K562 (cell line): Measurements from ENCODE around the gene SCUBE2. TPM values are rescaled to one million over a fixed set of nuclear protein-coding genes. Genes with fewer than 3 reads are reported as not detected.

ENCODE experiments used
- ATAC-seq: fragments of 200-7000 bp; cut with Tn5 transposase; 3 replicates; pipeline ENCODE4 v1.9.1; 2020; ENCODE audit warnings: moderate library complexity
- BruUV-seq: library from RNA; stranded (reverse); fragments of 400-500 nt; replicated peaks from 2 replicates; lab custom pipeline; 2021; lab: Mats Ljungman, UMichigan
- CTCF ChIA-PET: fragments of 300-600 bp; formaldehyde crosslinking; extraction: SDS; loops from one replicate; lab custom pipeline; 2021; ENCODE audit warnings: low intra/inter-chr PET ratio; lab: Yijun Ruan, JAX
- POLR2A ChIA-PET: fragments of 300-600, 350-650 bp; sonication (Branson Sonifier 250); formaldehyde crosslinking; extraction: SDS; loops from one replicate; lab custom pipeline; 2021; ENCODE audit warnings: antibody characterized with exemption, inconsistent platforms; lab: Yijun Ruan, JAX
- DNase-seq, 4 experiments: peaks; one replicate each; pipeline versions ENCODE4 v3.0.0 to v3.0.0-alpha.2; 2011 to 2018; ENCODE audit warnings: low spot score in 3 of 4, mixed read lengths in 3 of 4; ENCODE audit errors: extremely low read depth in 1 of 4
- FAIRE-seq: peaks from 2 replicates; lab custom pipeline; 2011; peaks lifted over from hg19 to GRCh38; lab: Jason Lieb, UNC
- H2AFZ ChIP-seq: 2 replicates; pipeline ENCODE4 v1.6.0; 2011; ENCODE audit warnings: low read depth, low read length, control low read depth, inconsistent platforms
- H3K27ac ChIP-seq: fragments of 200-600 bp; 3 replicates; pipeline ENCODE4 v1.8.0; 2011; ENCODE audit warnings: low read depth, mild to moderate bottlenecking, control low read depth, inconsistent platforms, low read length, moderate library complexity, mixed read lengths; ENCODE audit errors: extremely low read depth
- H3K27me3 ChIP-seq, 2 experiments: fragments of 300-600 bp in 1 of 2; 2 replicates in 1 of 2; 3 replicates in 1 of 2; pipeline versions ENCODE4 v1.6.0 to v1.8.0; 2011; ENCODE audit warnings: inconsistent platforms in 2 of 2, low read length in 2 of 2, mild to moderate bottlenecking in 1 of 2, mixed read lengths in 1 of 2, moderate library complexity in 1 of 2; ENCODE audit not compliant: control insufficient read depth in 2 of 2, insufficient read depth in 2 of 2
- H3K36me3 ChIP-seq: fragments of 300-600 bp; 3 replicates; pipeline ENCODE4 v1.8.0; 2011; ENCODE audit warnings: mild to moderate bottlenecking, low read length, inconsistent platforms; ENCODE audit not compliant: control insufficient read depth, insufficient read depth
- H3K4me1 ChIP-seq, 2 experiments: fragments of 200-600 bp in 1 of 2; replicated peaks in 1 of 2; 2 replicates in 1 of 2; 3 replicates in 1 of 2; pipeline versions ENCODE4 v1.5.1 to v1.8.0; 2011; ENCODE audit warnings: inconsistent platforms in 2 of 2, low read length in 2 of 2, mild to moderate bottlenecking in 1 of 2, mixed read lengths in 1 of 2, moderate library complexity in 1 of 2; ENCODE audit not compliant: control insufficient read depth in 2 of 2, insufficient read depth in 2 of 2
- H3K4me2 ChIP-seq: 2 replicates; pipeline ENCODE4 v1.6.1; 2011; ENCODE audit warnings: low read length, control low read depth, inconsistent platforms, mixed read lengths; ENCODE audit not compliant: insufficient read depth
- H3K4me3 ChIP-seq: fragments of 200-600 bp; sonication (generic), shearing (Covaris generic); 2 replicates; pipeline ENCODE4 v1.5.1; 2016; ENCODE audit warnings: control low read depth, inconsistent platforms
- H3K79me2 ChIP-seq: fragments of 200-600 bp; 3 replicates; pipeline ENCODE4 v1.8.0; 2011; ENCODE audit warnings: low read length, inconsistent platforms; ENCODE audit not compliant: control insufficient read depth, insufficient read depth
- H3K9ac ChIP-seq, 2 experiments: 2 replicates each; pipeline versions ENCODE4 v1.6.0 to v1.6.1; 2011; ENCODE audit warnings: low read depth in 2 of 2, low read length in 2 of 2, control low read depth in 1 of 2, inconsistent platforms in 1 of 2, mild to moderate bottlenecking in 1 of 2, mixed read lengths in 1 of 2; ENCODE audit not compliant: insufficient read depth in 1 of 2
- H3K9me1 ChIP-seq: one replicate; pipeline ENCODE4 v1.6.0; 2011; ENCODE audit warnings: inconsistent platforms, mild to moderate bottlenecking, low read length, moderate library complexity; ENCODE audit not compliant: control insufficient read depth, insufficient read depth
- H3K9me3 ChIP-seq: replicated peaks from 2 replicates; pipeline ENCODE4 v1.5.1; 2011; ENCODE audit warnings: low read depth, low read length, inconsistent platforms; ENCODE audit not compliant: control insufficient read depth, insufficient read depth
- H4K20me1 ChIP-seq: replicated peaks from 2 replicates; pipeline ENCODE4 v1.6.1; 2011; ENCODE audit warnings: low read length, inconsistent platforms, mixed read lengths; ENCODE audit not compliant: control insufficient read depth, insufficient read depth
- ATF1 ChIP-seq, 2 experiments: fragments of 450-650 bp in 1 of 2; IDR thresholded peaks; 2 replicates each; pipeline ENCODE4 v1.6.1; 2016; ENCODE audit warnings: missing compliant biosample characterization in 1 of 2, missing genetic modification characterization in 1 of 2
- CTCF ChIP-seq, 3 experiments: IDR thresholded peaks in 2 of 3; conservative IDR thresholded peaks in 1 of 3; 2 replicates each; pipeline ENCODE4 v1.5.1; 2011 to 2012; ENCODE audit warnings: low read length in 3 of 3, mild to moderate bottlenecking in 3 of 3, control low read depth in 2 of 3, improper control_type of control experiment in 1 of 3, inconsistent platforms in 1 of 3, low read depth in 1 of 3, mixed read lengths in 1 of 3, moderate library complexity in 1 of 3; ENCODE audit not compliant: insufficient read depth in 2 of 3
- CTCFL ChIP-seq: IDR thresholded peaks from 2 replicates; pipeline ENCODE4 v1.6.1; 2011; ENCODE audit warnings: borderline replicate concordance, low read depth, mild to moderate bottlenecking, moderate library complexity, low read length; ENCODE audit not compliant: insufficient read depth, poor library complexity, severe bottlenecking
- DPF2 ChIP-seq: fragments of 450-650 bp; IDR thresholded peaks from 2 replicates; pipeline ENCODE4 v1.6.1; 2016
- FUS ChIP-seq: fragments of 200-400 bp; formaldehyde crosslinking; optimal IDR thresholded peaks from 2 replicates; pipeline ENCODE3; 2017; ENCODE audit warnings: low read depth, low read length
- HIVEP1 ChIP-seq: fragments of 250-450 bp; sonication (Bioruptor Pico); IDR thresholded peaks from 2 replicates; pipeline ENCODE4 v1.4.0; 2020; ENCODE audit warnings: mild to moderate bottlenecking
- KDM1A ChIP-seq, 2 experiments: fragments of 450-650 bp; IDR thresholded peaks; 2 replicates each; pipeline ENCODE4 v1.6.1; 2016; ENCODE audit warnings: mild to moderate bottlenecking in 2 of 2
- KDM2B ChIP-seq: fragments of 250-450 bp; sonication (Bioruptor Pico); IDR thresholded peaks from 2 replicates; pipeline ENCODE4 v1.8.0; 2021; ENCODE audit warnings: mild to moderate bottlenecking, moderate library complexity
- MTF1 ChIP-seq: fragments of 250-450 bp; sonication (Bioruptor Pico); IDR thresholded peaks from 2 replicates; pipeline ENCODE4 v1.9.0; 2021; ENCODE audit warnings: moderate library complexity, mild to moderate bottlenecking, inconsistent platforms, borderline replicate concordance
- NFIC ChIP-seq: fragments of 450-650 bp; IDR thresholded peaks from 2 replicates; pipeline ENCODE4 v1.6.1; 2017; ENCODE audit warnings: mild to moderate bottlenecking, inconsistent platforms
- NRF1 ChIP-seq, 2 experiments: fragments of 450-650 bp; IDR thresholded peaks in 1 of 2; conservative IDR thresholded peaks in 1 of 2; 2 replicates each; pipeline ENCODE4 v1.6.1; 2014; ENCODE audit warnings: mild to moderate bottlenecking in 2 of 2
- POLR2AphosphoS5 ChIP-seq: IDR thresholded peaks from 2 replicates; pipeline ENCODE4 v1.6.1; 2011; ENCODE audit warnings: mild to moderate bottlenecking, low read depth, low read length, moderate library complexity; ENCODE audit not compliant: control insufficient read depth, insufficient read depth
- ZNF124 ChIP-seq: sonication (generic); formaldehyde crosslinking; IDR thresholded peaks from 2 replicates; pipeline ENCODE4 v1.8.1; 2022; ENCODE audit warnings: missing genetic modification reagents
- ZNF436 ChIP-seq: fragments of 250-450, 450-650 bp; sonication (Bioruptor Pico); formaldehyde crosslinking; IDR thresholded peaks from 2 replicates; pipeline ENCODE4 v1.7.0; 2020; ENCODE audit warnings: mild to moderate bottlenecking
- WGBS: fragments of 100-300 bp; shearing (Covaris generic); methylation state at CpG from one replicate; pipeline ENCODE4 v1.1.6; 2016; ENCODE audit warnings: low coverage, mixed read lengths; ENCODE audit not compliant: insufficient coverage; ENCODE audit errors: missing lambda C conversion rate; 5-methylcytosine and 5-hydroxymethylcytosine counted together
- in situ Hi-C: fragments of 300-500 bp; cut with MboI; formaldehyde crosslinking; loops from 4 replicates; pipeline ENCODE4 v1.15.0; 2018; ENCODE audit warnings: inconsistent platforms, mixed read lengths
- intact Hi-C: fragments of 100-400 bp; cut with micrococcal nuclease; formaldehyde crosslinking; loops from 2 replicates; pipeline ENCODE4 v1.14.2; 2022
- polyA plus RNA-seq, 8 experiments: library from polyadenylated mRNA; depleted of rRNA in 4 of 8; stranded (reverse) in 5 of 8; unstranded in 3 of 8; fragments of >200 nt; fragmentation: Nextera tagmentation in 2 of 8; fragmentation: Illumina TruSeq in 1 of 8; extraction: Ambion mirVana in 2 of 8; extraction: Trizol in 1 of 8; gene quantifications; 2 replicates each; pipeline versions ENCODE4 v1.2.1 to v1.2.3, GENCODE V29; 2011 to 2014; ENCODE audit warnings: inconsistent platforms in 1 of 8, missing spikeins in 1 of 8
- total RNA-seq, 7 experiments: library from RNA; depleted of rRNA in 6 of 7; stranded (reverse); fragments of >200 nt in 6 of 7; fragmentation: Illumina TruSeq in 2 of 7; extraction: Trizol in 2 of 7; gene quantifications; 2 replicates each; pipeline versions ENCODE4 v1.2.1 to v1.2.3, GENCODE V29; 2011 to 2021; ENCODE audit warnings: low replicate concordance in 1 of 7

Gene SCUBE2
- total and polyA plus RNA-seq, 9 of the 15 experiments (the other 6 are each of a cell fraction or from before 2014, with no cell fraction given): 0.06 to 0.40 (median 0.07) TPM; not detected in 6

DNA sequence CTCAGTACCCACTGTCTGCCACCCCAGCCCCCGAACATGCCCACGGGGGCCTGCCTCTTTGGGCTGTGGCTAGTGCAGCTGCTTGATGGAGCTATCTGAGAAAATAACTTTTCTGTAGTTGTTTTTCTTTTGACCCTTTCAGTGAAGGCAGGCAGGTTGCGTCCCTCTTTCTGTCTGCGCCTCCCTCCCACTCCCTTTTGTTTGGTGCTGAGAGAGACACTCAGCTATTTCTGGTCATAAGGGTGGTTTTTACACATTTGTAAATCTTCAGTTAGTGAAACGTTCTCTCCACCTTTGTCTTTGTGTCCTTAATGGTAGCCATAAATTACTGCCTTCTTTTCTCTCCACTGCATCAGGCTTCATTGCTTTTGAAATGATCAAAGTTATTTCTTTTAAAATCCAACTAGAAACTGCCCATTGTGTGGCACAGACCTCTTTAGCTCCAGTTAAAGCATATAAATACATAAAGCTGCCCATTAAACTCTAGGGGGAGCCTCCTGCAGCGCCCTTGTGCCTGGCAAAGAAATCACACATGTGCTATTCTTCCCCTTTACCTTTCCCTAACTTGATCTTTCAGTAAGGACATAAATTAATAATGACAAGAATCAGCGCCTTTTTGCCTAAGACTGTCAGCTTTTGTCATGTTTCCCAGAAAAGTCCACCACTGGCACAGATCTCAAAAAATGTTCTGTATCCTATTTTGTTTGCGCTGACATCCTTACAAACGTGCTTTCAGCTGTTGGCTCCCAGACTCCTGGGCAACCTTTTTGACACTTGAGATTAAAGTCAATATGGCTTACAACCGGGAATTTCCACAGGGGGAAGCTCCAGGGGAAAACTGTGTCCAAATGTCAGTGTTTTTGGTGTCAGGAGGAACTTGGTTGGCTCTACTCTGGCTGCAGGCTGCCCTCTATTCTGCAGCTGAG is 1.7 kb upstream of the SCUBE2 start:
- H4K20me1 ChIP-seq: no peaks in the 10 kb centered on the region
- H3K4me3 ChIP-seq: no peak overlapping the region
- H3K36me3 ChIP-seq: no peaks in the 10 kb centered on the region
- peaks cover 0 to 16% of the 10 kb centered on the region in 2 experiments; a peak in 2 of 5 replicates for H3K4me1 ChIP-seq
- no peaks in the 10 kb centered on the region for H3K9me1 ChIP-seq
- 13% methylated on average over 10 of the region's 10 CpGs for WGBS
- POLR2A ChIA-PET: interaction anchor here (0.6 to 1.0 kb wide), 5 partner anchors 11 to 844 kb away, joined by 3 to 6 read pairs (median 4); no protein-coding TSS in a partner anchor
- BruUV-seq: no TSS peak
- intact Hi-C loops: no loop called here
- H3K9ac ChIP-seq: no peak overlapping the region; a peak in 1 of 4 replicates
- no peaks in the 10 kb centered on the region for H3K79me2 ChIP-seq
- FAIRE-seq (no peak), ATAC-seq (no peak), DNase-seq (no peak)
- no peaks in the 10 kb centered on the region for H3K9me3 ChIP-seq
- TF ChIP-seq MTF1: no peak
- no peak for TF ChIP-seq DPF2
- TF ChIP-seq KDM2B (CRISPR knock-in tag): no peak
- no peak for TF ChIP-seq ZNF436 (CRISPR knock-in tag)
- TF ChIP-seq NRF1 (conservative IDR thresholded peaks at IDR 0.05 in 1 of 2, IDR thresholded peaks at IDR 0.05 in 1 of 2): no peak
- TF ChIP-seq POLR2AphosphoS5: no peak
- no peak for TF ChIP-seq ZNF124 (CRISPR knock-in tag)
- TF ChIP-seq FUS: no peak
- TF ChIP-seq HIVEP1 (CRISPR knock-in tag): no peak
- no peak for TF ChIP-seq NFIC
- no peak for TF ChIP-seq ATF1 (CRISPR knock-in tag; IDR thresholded peaks at IDR 0.05)
- no peak for TF ChIP-seq ATF1 (tag; IDR thresholded peaks at IDR 0.05)
- no peak for TF ChIP-seq KDM1A (IDR thresholded peaks at IDR 0.05)
- no peak for TF ChIP-seq CTCF (IDR thresholded peaks at IDR 0.05 in 2 of 3, conservative IDR thresholded peaks at IDR 0.05 in 1 of 3; ENCODE audit: insufficient read depth in 2 of 3, low read depth in 1 of 3, low read length in 3 of 3)
- no peak for TF ChIP-seq CTCFL
- H3K27me3 ChIP-seq: peaks cover 44 to 70% of the 10 kb centered on the region in 2 experiments
- in situ Hi-C loops: no loop called here
- no peak overlapping the region for H3K4me2 ChIP-seq
- no peak overlapping the region for H2AFZ ChIP-seq
- CTCF ChIA-PET: no interaction called here
- no peak overlapping the region for H3K27ac ChIP-seq
